ENCODE data around the gene SDCCAG8.
A peak's percentile ranks its signal among the peaks of the same experiment; 100 is the strongest.
"Not testable (repeated sequence)": the region's sequence is repeated elsewhere in the genome, so short reads cannot be mapped to it uniquely, and the experiment has no call there.

The SDCCAG8 gene

DNA sequence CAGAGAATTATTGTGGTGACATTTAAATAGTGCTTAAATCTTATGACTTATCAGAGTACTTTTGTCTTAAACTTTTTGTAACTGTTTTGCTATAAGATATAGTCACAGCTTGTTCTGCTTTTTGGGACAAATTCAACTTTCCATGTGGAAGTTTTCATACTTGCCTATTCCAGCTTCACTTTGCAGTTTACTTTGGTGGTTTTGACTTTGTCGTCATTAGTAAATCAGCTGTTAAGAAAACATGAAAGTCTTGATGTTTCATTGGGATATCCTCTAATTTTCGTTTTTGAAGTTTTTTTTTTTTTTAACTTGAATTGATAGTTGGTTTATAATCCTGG is 31.3 kb downstream of the SDCCAG8 start:
- peak; percentile 33 for FAIRE-seq

DNA sequence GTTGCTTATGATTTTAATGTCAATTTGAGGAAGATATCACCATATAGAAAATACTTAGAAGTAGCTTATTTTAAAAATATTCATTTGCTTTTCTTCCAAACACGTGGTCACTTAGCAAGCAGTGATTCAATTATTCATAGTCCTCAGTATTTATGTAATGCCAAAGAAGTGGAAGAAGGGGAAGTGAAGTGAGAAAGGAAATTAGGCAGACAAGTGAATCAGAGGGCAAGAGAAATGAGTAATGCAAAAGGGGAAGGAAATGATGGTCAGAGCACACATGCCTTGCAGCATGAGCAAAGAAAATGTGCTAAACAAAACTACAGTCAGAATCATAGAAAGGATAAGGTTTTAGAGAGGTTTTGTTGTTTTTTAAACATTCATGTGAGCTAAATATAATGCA is 31.8 kb downstream of the SDCCAG8 start:
- FAIRE-seq: no peak

DNA sequence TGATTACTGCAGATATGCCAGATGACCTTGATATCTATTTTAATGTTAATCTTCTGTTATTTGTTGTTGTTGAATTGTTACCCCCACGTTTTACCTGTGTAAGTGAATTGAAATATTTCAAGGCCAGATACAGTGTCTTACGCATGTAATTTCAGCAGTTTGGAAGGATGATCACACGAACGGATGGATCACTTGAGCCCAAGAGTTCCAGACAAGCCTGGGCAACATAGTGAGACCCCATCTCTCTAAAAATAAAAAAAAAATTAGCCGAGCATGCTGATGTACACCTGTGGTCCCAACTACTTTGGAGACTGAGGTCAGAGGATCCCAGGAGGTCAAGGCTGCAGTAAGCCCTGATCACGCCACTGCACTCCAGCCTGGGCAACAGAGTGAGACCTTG is 32.2 kb downstream of the SDCCAG8 start:
- FAIRE-seq: no peak

DNA sequence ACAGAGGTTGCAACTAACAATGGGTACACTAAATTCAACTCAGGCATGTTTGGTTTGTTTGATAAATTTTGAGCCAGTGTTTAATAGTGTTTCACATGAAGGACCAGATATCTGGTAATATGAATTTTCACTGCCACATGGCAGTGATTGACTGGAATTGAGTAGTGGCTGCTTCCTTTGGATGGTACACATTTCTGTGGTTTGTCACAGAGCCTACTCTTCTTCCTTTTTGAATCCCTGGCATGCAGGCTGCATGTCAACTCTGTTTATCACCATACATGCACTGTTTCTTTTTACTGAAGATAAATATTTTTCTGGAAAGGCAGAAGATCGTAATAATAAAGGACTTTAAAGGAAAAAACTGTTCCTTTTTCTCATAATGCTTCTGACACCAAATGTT is 35.5 kb downstream of the SDCCAG8 start:
- FAIRE-seq: no peak

DNA sequence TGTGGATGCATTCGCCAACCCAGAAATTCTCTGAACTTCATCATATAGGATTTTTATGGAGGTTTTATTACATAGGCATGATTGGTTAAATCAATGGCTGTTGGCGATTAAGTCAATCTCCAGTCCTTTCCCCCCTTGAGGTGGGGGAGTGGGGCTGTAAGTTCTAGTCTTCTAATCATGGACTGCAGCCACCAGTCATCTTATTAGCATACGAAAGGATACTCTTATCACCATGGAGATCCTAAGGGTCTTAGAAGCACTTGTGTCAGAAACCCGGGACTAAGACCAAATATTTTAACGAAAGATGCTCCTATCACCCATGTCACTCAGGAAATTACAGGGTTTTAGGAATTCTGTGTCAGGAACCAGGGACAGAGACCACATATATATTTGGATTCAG is 36.3 kb downstream of the SDCCAG8 start:
- FAIRE-seq: no peak

DNA sequence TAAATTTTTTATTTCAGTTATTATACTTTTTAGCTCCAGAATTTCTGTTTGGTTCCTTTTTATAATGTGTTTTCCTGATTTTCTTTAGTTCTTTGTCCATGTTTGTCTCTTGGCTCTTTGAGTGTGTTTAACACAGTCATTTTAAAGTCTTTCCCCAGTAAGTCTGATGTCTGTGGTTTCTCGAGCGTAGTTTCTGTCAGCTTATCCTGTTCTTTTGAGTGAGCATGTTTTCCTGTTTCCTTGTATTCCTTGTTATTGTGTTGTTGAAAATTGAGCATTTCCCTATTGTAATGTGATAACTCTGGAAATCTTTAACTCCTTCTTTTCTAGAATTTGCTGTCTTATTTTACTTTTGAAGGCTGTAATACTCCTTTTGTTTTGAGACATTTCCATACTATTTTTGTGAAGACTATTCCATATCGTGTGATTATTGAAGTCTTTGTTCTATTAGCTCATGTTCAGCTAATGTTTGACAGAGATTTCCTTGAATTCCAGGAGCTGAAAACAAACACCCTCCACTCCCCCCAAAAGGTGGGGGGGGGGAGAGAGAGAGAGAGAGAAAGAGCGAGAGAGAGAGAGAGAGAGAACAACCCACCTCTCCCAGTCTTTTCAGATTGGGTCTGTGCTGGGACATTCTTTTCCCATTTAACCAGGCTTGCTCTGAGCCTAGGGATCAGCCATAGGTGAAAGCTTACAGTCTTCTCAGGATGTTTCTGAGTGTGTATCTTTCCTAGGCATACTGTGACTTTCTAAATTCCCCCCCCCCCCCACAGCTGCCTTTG is 38.3 kb downstream of the SDCCAG8 start:
- FAIRE-seq: peak; percentile 10

DNA sequence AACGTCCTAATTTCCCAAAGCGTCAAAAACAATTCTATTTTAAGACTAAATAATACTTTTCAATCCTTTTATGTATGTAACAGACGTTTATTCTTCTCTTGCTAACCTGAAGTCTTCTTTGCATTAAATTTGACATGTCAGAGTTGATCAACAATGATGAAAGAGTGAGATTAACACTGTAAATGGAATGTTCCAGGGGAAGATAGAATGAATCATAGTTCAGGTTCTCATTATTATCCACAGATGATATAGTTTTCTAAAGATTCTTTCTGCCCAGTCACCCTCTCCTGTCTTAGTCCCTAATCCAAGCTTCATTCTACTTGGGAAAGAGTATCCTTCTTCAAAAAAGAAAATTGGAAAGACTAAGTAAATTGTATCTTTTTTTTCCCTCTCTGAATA is 38.9 kb downstream of the SDCCAG8 start:
- no peak for FAIRE-seq

DNA sequence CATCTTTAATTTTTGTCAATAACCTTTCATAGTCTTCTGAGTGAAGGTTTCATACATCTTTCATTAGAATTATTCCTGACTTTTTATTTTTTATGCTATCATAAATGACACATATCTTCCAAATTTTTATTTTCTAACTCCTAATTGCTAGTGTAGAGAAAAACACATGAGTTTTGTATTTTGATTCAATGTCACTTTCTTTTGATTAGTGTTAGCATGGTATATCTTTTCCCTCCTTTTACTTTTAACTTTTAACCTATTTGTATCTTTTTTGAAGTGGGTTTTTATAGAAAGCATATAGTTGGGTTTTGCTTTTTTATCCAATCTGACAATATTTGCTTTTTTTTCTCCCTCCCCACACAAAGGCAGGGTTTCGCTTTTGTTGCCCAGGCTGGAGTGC is 43.2 kb downstream of the SDCCAG8 start:
- FAIRE-seq: no peak

DNA sequence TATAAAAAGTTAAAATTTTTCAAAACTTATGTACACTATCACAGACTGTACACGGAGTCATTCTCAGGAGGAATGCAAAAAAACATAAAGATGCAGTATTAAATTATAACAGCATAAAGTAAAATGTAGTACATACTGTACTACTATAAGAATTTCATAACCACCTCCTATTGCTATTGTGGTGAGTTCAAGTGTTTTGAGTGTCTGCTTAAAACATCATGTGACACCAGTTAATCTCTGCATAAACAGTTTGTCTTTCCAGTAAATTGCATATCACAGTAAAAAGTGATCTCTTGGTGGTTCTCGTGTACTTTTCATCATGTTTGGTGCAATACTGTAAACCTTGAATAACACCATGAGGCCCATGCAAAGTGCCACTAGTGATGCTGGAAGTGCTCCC is 45.2 kb downstream of the SDCCAG8 start:
- FAIRE-seq: peak; percentile 60

DNA sequence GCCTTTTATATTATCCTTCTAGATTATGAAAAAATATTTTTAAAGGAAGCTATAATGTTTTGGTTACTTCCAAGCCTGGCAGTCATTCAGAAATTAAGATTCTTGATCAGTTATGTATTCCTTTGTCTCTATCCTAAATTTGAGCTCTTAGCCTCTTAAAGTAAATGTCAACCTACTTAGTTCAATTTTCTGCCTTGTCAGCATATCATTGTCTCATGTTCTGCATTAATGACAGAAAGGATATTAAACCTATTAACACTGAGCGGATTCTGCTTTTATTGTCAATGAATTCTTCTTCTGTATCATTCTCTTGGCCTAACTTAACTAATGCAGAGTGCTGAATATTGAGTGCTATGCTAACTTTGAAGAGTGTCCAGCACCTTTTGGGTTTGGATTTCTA is 56.0 kb downstream of the SDCCAG8 start:
- FAIRE-seq: no peak

DNA sequence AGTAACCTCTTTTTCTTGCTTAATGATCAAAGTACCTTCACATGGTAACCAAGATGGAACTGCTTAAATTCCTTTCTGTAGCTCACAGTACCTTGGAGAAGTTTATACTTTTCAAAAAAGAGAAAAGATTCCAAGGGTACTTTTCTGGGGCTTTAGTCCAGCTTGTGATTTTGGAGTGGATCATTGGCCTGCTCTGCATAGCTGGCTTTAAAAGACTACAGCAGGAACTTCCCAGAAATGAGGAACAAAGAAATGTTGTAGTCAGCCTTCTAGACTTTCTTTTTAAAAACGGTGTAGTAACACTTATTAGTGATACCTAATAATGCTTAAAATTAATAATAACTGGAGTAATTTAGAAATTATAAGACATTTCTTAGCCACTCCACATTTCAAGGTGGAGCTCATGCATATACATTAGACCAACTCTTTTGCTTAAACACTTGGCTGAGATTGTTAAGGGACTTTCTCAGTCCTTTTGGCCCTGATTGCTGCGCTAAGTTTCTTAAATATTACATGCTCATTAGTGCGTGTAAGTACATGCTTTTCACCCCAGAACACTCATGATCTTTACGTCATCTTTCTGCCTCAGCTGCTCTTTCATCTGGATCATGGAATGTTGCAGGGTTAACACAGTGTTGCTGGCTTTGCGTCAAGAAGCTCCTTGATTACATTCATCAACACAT is 57.3 kb downstream of the SDCCAG8 start:
- FAIRE-seq: no peak

DNA sequence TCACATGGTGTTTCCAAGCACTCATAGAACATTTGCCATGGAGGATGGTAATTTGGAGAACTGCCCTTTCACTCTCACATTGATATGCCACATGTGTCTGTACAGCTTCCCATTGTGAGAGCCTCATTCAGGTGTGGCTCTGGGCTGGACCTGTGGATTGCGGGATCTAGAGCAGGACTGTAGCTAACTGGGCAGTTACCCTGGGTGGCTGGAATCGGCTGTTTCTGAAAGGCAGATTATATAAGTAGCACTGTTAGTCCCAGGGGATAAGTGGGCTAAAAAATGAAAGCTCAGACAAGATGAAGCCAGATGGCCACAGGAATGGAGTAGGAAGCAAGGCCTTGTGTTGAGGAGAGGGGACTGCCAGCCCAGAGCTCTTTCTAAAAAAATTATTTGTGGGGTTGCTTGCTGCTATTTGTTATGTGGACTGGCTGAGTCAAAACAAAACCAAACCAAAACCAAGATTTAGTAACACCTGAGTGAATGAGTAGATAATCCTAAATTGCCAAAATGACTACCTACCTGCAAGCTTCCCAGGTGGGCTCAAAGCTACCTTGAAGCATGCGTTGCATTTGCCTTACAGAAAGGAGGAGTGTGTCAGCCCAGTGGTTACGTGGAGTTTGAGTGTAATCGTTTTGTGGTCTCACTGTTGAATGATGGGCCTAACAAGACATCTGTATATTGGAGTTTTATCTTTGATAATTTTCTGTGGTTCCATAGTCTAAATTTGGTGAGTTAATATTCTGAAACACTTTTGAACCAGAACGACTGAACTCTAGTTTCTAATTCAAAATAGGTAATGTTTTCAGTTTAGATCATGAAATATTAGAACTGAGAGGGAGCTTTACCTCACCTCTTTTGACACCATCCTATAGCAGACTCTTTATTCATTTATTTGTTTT is 58.0 kb downstream of the SDCCAG8 start:
- no peak for FAIRE-seq

DNA sequence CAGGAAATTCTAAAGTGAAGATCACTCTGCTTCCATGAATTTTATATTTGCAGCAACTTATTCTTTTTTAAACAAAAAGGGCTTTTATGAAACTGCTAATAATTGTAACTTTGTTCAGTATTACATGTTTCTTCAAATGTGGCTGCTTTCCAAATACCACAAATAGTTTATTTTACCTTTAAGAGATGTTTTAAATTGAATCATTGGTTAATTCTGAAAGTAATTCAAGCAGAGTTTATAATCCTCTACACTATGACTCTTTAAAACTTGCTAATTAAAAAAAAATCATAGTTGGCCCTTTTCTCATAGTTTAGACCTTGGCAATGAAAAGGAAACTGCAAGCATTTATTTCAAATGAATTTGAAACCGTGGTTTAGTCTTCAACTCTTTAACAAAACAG is 59.6 kb downstream of the SDCCAG8 start:
- no peak for FAIRE-seq

DNA sequence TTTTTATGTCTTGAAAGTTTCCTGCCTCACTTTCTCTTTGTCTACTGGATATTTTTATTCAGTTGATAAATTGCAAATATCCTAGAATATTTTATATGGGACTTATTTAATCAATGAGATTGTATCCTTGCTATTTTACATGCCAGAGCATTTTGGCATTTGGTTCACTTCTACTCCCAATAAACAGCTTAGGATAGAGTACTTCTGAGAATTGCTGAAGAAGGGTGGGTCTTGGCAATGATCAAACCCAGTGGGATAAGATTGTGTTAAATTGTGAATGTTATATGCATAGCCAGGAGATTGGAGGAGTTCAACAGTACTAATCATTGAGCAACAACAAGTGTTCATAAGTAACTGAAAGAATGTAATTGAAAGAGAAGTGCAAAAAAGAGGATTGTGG is 60.1 kb downstream of the SDCCAG8 start:
- no peak for FAIRE-seq

DNA sequence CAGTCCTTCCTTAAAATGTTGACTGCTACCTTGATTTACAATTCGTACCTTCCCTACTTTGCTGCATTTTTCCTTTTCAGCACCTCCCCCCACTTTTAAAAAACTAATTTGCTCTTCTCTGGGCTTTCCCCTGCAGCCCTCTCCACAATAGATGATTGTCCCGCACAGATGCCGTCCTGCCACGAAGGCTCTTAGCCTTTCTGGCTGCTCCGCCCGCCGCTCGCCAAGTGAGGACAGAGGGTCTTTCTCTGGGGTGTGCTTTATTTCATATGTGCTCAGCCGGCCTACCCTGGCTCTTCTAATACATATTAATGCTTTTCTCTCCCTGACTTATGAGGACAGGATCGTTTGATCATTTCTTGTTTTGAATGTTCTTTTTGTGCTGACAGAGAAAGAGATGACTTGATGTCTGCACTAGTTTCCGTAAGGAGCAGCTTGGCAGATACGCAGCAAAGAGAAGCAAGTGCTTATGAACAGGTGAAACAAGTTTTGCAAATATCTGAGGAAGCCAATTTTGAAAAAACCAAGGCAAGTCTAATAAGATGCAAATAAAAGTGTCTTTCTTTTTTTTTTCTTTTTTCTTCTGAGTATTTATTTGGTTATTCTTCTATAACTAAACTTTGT is 60.6 kb downstream of the SDCCAG8 start:
- FAIRE-seq: no peak

DNA sequence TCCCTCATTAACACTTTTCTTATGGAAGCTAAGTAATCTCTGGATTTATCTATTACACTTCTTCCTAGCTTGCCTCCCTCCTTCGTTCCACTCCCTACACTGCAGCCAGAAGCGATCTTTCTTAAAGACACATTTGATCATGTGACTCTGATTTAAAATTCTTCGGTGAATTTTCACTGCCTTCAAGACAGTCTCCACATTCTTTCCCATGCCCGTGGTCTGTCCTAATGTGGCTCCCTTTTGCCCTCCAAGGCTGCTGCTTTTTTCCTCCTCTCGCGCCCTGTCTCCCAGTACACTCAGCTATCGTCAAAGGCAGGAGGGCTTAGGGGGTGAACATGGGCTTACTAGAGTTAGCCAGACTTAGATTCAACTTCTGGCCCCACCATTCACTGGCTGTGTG is 64.4 kb downstream of the SDCCAG8 start:
- no peak for FAIRE-seq

DNA sequence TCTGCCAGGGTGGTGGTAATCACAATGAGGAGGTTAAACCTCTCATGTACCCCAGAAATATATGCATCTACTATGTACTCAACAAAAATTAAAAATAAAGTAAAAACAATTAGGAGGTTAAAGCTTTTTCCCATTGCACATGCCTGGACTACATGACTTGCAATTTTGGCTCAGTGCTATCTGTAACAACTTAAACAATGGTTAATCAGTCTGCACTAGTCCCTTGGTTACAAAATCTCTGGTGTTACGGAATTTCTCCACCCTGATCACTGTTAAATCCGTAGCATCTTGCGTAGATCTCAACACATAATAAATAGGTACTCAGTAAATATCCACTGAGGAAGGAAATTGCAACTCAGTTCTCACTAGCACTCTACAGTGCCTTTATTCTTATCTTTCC is 66.5 kb downstream of the SDCCAG8 start:
- FAIRE-seq: no peak

DNA sequence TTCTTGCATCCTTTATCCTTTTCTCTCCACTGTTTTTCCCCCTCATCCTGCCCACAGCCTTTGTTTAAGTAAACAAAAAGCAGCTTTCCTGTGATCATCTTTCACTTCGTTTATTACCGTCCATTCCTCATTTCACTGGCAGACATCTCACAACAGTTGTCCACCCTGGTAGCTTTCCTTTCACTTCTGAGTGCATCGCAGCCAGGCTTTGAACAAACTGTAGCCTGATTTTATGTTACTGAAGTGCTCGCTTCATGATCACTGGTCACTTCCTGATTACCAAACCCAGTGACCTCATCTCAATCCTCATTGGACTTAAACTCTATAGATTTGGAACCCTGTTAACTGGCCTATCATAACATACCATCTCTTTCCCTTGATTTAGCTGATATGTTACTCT is 67.7 kb downstream of the SDCCAG8 start:
- FAIRE-seq: no peak

DNA sequence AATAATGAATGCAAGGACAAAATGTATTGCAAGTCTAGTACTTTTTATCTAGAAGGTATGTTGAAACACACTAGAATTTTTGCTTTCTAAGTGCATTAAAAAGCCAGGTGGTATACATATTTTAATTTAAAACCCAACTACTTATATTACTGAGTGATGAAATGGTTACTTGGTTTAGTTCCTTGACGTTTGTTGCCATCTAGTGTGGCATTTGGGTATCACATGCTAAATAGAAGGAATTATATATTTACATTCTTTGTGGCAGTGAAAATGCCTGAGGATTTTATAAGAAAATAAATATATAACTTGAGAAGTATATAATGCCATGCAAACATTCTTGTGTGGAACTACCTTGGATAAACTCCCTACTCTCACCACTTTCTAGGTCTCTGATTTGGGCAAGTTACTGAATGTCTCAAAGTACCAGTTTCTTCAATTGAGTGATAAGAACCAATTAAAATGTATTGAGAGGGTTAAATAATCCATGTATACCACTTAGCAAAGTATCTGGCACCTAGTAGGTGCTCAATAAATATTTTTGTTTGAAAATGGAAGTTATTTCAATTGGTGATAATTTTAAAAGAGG is 69.6 kb downstream of the SDCCAG8 start:
- peak; percentile 96 for FAIRE-seq

DNA sequence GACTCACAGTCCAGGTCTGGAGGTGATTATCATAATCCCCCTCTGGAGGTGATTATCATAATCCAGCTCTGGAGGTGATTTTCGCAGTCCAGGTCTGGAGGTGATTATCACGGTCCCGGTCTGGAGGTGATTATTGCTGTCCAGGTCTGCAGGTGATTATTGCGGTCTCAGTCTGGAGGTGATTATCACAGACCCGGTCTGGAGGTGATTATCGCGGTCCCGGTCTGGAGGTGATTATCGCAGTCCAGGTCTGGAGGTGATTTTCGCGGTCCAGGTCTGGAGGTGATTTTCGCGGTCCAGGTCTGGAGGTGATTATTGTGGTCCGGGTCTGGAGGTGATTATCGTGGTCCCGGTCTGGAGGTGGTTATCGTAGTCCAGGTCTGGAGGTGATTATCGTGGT is 76.6 kb downstream of the SDCCAG8 start:
- no peak for FAIRE-seq

DNA sequence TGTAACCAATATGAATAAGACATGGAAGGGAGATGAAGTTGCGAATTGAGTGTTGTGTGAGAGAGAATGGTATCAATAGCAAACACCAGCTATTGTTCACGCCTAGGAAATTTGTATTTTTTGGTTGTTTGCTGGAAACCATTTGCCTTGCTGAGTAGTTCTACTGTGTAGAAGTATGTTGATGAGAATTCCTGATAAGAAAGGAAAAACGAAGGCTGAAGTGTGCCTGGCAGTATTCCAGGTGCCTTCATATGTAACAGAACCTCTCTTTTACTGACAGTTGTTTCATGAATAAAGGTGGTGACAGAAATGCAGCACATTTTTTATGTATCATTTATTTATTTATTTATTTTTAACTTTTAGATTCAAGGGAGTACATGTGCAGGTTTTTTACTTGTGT is 79.5 kb downstream of the SDCCAG8 start:
- no peak for FAIRE-seq

DNA sequence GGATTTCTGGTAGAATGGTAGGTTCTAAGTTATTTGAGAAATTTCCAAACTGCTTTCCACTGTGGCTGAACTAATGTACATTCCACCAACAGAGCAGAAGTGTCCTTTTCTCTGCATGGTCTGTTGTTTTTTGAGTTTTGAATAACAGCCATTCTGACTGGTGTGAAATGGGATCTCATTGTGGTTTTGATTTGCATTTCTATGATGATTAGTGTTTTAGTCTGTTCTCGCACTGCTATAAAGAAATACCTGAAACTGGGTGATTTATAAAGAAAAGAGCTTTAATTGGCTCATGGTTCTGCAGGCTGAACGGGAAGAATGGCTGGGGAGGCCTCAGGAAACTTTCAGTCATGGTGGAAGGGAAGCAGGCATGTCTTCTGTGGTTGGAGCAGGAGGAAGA is 80.3 kb downstream of the SDCCAG8 start:
- FAIRE-seq: no peak

DNA sequence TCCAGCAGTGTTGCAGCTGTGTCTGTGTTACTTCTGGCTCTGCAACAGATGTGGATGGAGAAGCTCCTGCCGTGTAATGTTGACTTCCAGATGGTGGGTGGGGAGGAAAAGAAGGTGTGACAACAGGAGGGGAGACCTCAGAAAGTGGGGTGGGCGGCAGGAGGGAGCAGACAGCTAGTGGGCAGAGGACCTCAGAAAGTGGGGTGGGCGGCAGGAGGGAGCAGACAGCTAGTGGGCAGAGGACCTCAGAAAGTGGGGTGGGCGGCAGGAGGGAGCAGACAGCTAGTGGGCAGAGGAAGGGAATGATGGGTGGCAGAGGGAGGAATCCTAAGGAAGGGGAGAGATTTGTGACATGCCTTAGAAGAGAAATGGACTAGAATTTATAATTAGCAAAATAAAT is 83.0 kb downstream of the SDCCAG8 start:
- FAIRE-seq: not testable (repeated sequence)
